Esophagus squamous epithelium (tissue), 5 donors: Measurements from ENCODE around the gene PARP15. TPM values are rescaled to one million over a fixed set of nuclear protein-coding genes. Genes with fewer than 3 reads are reported as not detected.

Experiments used
- DNase-seq: peaks from one replicate; lab custom pipeline; 2025; lab: John Stamatoyannopoulos, UW
- H3K27ac ChIP-seq, 4 donors: fragments of 200-600 bp; sonication (generic); one replicate each; pipeline ENCODE4 v1.5.1; 2016 to 2019; ENCODE audit warnings: mild to moderate bottlenecking in 1 of 4
- H3K27me3 ChIP-seq, 4 donors: fragments of 200-600 bp; sonication (generic); 1 replicate in 3 of 4; 2 replicates in 1 of 4; pipeline versions ENCODE4 v1.5.1 to v1.6.0; 2017 to 2021; ENCODE audit warnings: antibody characterized with exemption in 1 of 4
- H3K36me3 ChIP-seq, 3 donors: fragments of 200-600 bp; sonication (generic); one replicate each; pipeline ENCODE4 v1.5.1; 2016 to 2019
- H3K4me1 ChIP-seq, 3 donors: fragments of 200-600 bp; sonication (generic); one replicate each; pipeline ENCODE4 v1.5.1; 2017 to 2019
- H3K4me3 ChIP-seq, 4 donors: fragments of 200-600 bp; sonication (generic); 1 replicate in 3 of 4; 2 replicates in 1 of 4; pipeline ENCODE4 v1.5.1; 2016 to 2019; ENCODE audit warnings: mild to moderate bottlenecking in 2 of 4, moderate library complexity in 1 of 4
- H3K9me3 ChIP-seq, 3 donors: fragments of 200-600 bp; sonication (generic); one replicate each; pipeline ENCODE4 v1.5.1; 2016 to 2019
- POLR2A ChIP-seq, 4 donors: fragments of 450-650 bp; IDR thresholded peaks; one replicate each; pipeline ENCODE4 v1.6.1; 2017; ENCODE audit warnings: antibody characterized with exemption in 4 of 4, mild to moderate bottlenecking in 4 of 4, moderate library complexity in 3 of 4
- WGBS, 2 donors: methylation state at CpG; one replicate each; pipeline ENCODE4 v1.1.5; 2018; 5-methylcytosine and 5-hydroxymethylcytosine counted together
- intact Hi-C: fragments of 100-400 bp; cut with DNase I; formaldehyde crosslinking; loops from one replicate; pipeline ENCODE4 v1.15.0; 2022
- total RNA-seq, 4 donors: library from RNA; depleted of rRNA; stranded (reverse); fragments of >200 nt; gene quantifications; one replicate each; pipeline ENCODE4 v1.1.0, GENCODE V29; 2016
- TF ChIP-seq, protein P1 (sequence below), 6 experiments: fragments of 450-650 bp in 4 of 6; fragments of 200-600 bp in 2 of 6; sonication (generic) in 2 of 6; IDR thresholded peaks; one replicate each; pipeline ENCODE4 v1.5.1; 2016 to 2019; ENCODE audit warnings: antibody characterized with exemption in 6 of 6, mild to moderate bottlenecking in 4 of 6, moderate library complexity in 4 of 6
- donor health status: DM: yes; HTN: yes; CAD: no.

Gene PARP15
- total RNA-seq, 4 donors from 2014 or later, result 0.08 to 2.3 (median 0.42) TPM

DNA sequence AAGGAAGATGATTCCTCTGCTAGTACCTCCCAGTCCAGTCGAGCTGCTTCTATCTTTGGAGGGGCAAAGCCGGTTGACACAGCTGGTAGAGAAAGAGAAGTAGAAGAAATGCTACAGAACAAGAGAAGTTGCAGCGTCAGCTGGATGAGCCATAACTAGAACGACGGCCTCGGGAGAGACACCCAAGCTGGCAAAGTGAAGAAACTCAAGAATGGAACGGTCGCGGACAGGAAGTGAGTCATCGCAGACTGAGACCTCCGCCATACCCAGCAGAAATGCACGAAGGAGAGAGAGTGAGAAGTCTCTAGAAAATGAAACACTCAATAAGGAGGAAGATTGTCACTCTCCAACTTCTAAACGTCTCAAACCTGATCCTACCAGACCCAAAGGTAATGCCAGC, 84.2 kb downstream of the PARP15 start:
- WGBS, 2 donors, result 67 to 72% methylated on average over 13 of the region's 13 CpGs
- intact Hi-C loops, result no loop called here
- no peak for TF ChIP-seq POLR2A (IDR thresholded peaks at IDR 0.05)
- TF ChIP-seq, protein P1, sequence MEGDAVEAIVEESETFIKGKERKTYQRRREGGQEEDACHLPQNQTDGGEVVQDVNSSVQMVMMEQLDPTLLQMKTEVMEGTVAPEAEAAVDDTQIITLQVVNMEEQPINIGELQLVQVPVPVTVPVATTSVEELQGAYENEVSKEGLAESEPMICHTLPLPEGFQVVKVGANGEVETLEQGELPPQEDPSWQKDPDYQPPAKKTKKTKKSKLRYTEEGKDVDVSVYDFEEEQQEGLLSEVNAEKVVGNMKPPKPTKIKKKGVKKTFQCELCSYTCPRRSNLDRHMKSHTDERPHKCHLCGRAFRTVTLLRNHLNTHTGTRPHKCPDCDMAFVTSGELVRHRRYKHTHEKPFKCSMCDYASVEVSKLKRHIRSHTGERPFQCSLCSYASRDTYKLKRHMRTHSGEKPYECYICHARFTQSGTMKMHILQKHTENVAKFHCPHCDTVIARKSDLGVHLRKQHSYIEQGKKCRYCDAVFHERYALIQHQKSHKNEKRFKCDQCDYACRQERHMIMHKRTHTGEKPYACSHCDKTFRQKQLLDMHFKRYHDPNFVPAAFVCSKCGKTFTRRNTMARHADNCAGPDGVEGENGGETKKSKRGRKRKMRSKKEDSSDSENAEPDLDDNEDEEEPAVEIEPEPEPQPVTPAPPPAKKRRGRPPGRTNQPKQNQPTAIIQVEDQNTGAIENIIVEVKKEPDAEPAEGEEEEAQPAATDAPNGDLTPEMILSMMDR (IDR thresholded peaks at IDR 0.05), result no peak
- Histone ChIP-seq H3K27ac (no peak overlapping the region), H3K36me3 (no peaks in the 10 kb centered on the region), H3K9me3 (no peaks in the 10 kb centered on the region), H3K27me3 (peaks cover 0 to 3% (median 0%) of the 10 kb centered on the region in 4 donors), H3K4me3 (no peak overlapping the region), H3K4me1 (no peaks in the 10 kb centered on the region)
- DNase-seq, result no peak

DNA sequence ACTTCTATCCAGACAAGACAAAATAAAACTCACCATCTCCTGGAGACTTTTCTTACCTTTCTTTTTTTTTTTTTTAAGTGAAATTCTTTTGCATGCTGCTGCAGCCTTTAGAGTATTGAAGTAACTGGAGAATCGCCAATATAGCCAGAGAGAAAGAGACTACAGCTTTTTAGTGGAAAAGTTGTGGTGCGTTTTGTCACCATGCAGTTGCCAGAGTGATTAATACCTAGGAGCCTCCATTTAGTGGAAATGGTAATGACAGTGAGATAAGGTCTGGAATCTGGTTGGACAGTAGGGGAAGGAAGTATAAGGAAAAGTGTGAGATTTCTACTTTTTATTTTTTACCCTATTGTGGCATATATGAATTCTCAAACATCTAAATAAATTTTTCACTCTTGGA, 85.1 kb downstream of the PARP15 start:
- TF ChIP-seq POLR2A (IDR thresholded peaks at IDR 0.05), result no peak
- TF ChIP-seq, protein P1 (IDR thresholded peaks at IDR 0.05), result no peak
- DNase-seq, result no peak
- H3K27me3 ChIP-seq, result peaks cover 0 to 3% (median 0%) of the 10 kb centered on the region in 4 donors
- intact Hi-C loops, result no loop called here
- H3K4me1 ChIP-seq, result no peaks in the 10 kb centered on the region
- no peaks in the 10 kb centered on the region for H3K9me3 ChIP-seq
- 47 to 49% methylated on average over 2 of the region's 2 CpGs for WGBS, 2 donors
- no peak overlapping the region for H3K27ac ChIP-seq
- H3K4me3 ChIP-seq, result no peak overlapping the region
- no peaks in the 10 kb centered on the region for H3K36me3 ChIP-seq

DNA sequence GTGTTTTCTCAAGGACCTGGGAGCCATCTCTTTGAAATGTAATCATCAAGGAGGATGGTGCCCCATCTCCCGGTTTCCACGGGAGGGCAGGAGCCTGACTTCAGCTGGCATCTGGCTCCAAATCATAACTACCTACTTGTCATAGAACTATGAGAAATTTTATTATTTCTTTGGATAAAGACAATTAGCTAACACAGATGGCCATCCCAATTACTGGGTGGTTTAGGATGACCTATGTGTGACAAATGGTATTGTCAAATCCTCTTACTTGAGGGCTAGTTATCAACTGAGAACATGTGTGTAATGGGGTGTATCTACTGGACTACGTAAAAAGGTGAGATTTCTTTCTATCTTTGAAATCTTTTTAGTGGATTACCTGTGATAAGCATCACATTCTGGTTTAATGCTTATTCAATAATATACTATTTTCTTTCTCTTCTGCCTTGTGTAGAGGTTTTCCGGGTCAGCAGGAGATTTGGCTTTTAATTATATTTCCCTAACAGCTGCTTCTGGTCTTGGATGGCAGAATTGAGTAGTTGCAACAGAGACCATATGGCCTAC, 87.9 kb downstream of the PARP15 start:
- Histone ChIP-seq H3K4me1 (no peaks in the 10 kb centered on the region), H3K36me3 (no peaks in the 10 kb centered on the region), H3K27ac (no peak overlapping the region), H3K4me3 (no peak overlapping the region), H3K27me3 (no peaks in the 10 kb centered on the region), H3K9me3 (no peaks in the 10 kb centered on the region)
- 65 to 75% methylated on average over 4 of the region's 4 CpGs for WGBS, 2 donors
- DNase-seq, result no peak
- intact Hi-C loops, result no loop called here
- no peak for TF ChIP-seq POLR2A (IDR thresholded peaks at IDR 0.05)
- TF ChIP-seq, protein P1 (IDR thresholded peaks at IDR 0.05), result no peak

DNA sequence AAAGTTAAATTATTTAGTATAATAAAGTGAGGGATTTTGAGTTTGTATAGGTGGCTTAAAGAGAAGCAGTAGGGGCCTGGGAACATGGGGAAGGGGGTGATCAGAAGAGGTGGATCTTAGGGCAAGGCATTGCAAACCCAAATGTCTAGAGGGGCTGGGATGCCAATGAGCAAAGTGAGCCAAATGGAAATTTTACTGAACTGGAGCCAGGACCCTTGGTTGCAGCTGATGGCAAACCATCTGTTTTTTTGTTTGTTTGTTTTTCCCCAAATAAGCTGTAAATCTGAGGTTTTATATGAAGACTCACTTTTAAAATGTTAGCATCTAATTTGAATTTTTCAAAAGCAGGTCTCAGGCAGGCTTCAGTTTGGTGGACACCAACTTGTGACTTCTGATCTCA, 88.4 kb downstream of the PARP15 start:
- Histone ChIP-seq H3K27ac (no peak overlapping the region), H3K36me3 (no peaks in the 10 kb centered on the region), H3K4me1 (no peaks in the 10 kb centered on the region), H3K9me3 (no peaks in the 10 kb centered on the region), H3K27me3 (no peaks in the 10 kb centered on the region), H3K4me3 (no peak overlapping the region)
- intact Hi-C loops, result no loop called here
- no peak for TF ChIP-seq POLR2A (IDR thresholded peaks at IDR 0.05)
- TF ChIP-seq, protein P1 (IDR thresholded peaks at IDR 0.05), result no peak
- DNase-seq, result no peak

DNA sequence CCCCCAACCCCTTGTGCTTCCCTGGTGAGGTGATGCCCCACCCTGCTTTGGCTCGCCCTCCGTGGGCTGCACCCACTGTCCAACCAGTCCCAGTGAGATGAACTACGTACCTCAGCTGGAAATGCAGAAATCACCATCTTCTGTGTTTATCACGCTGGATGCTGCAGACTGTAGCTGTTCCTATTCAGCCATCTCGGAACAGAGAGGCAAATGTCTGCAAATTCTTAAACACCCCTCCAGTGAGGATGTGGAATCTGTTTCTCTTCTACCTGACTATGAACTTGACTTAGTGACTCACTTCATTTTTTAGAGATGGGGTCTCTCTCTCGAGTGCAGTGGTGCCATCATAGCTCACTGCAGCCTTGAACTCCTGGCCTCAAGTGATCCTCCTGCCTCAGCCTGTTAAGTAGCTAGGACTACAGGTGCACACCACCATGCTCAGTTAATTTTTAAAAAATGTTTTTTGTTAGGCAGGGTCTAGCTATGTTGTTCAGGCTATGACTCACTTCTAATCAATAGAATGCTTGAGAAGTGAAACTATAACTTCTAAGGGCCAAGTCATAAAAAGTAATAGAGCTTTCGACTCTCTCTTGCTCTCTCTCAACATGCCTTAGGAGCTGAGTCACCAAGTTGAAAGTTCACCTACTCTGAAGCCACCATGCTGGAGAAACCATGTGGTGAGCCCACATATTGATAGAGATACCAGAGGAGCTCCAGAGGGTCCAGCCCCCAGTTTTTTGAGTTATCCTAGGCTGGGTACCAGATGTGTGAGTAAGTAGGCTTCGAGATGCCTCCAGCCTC, 91.7 kb downstream of the PARP15 start:
- intact Hi-C loops, result no loop called here
- H3K4me3 ChIP-seq, result no peak overlapping the region
- H3K27me3 ChIP-seq, result no peaks in the 10 kb centered on the region
- TF ChIP-seq, protein P1 (IDR thresholded peaks at IDR 0.05), result no peak
- no peak for TF ChIP-seq POLR2A (IDR thresholded peaks at IDR 0.05)
- 80 to 81% methylated on average over 5 to 6 of the region's 8 CpGs for WGBS, 2 donors
- H3K9me3 ChIP-seq, result no peaks in the 10 kb centered on the region
- no peak for DNase-seq
- no peaks in the 10 kb centered on the region for H3K36me3 ChIP-seq
- no peaks in the 10 kb centered on the region for H3K4me1 ChIP-seq
- no peak overlapping the region for H3K27ac ChIP-seq
